Measurements from ENCODE around the gene CARS2.
A peak's percentile ranks its signal among the peaks of the same experiment; 100 is the strongest.
"Not testable (repeated sequence)": the region's sequence is repeated elsewhere in the genome, so short reads cannot be mapped to it uniquely, and the experiment has no call there.

The CARS2 gene

GRCh38 chr13:110634558-110634957 lies 71.4 kb downstream of the CARS2 start:
- H3K9me3 ChIP-seq (ENCODE audit: control insufficient read depth in 1 of 2, low read length in 2 of 2): no peaks in the 10 kb centered on the region
- no peak overlapping the region for H3K27ac ChIP-seq (ENCODE audit: low read length)
- H3K4me3 ChIP-seq (ENCODE audit: low read depth in 1 of 2, low read length in 2 of 2): no peak overlapping the region
- H3K4me1 ChIP-seq (ENCODE audit: control insufficient read depth in 1 of 2, insufficient read depth in 2 of 2, low read length in 2 of 2): peaks cover 0 to 21% of the 10 kb centered on the region in 2 donors
- peaks cover 53 to 55% of the 10 kb centered on the region in 2 donors for H3K36me3 ChIP-seq (ENCODE audit: control insufficient read depth in 1 of 2, insufficient read depth in 2 of 2, low read length in 2 of 2)
- no peaks in the 10 kb centered on the region for H3K27me3 ChIP-seq (ENCODE audit: low read depth, low read length)

- Histone ChIP-seq H3K4me1 (ENCODE audit: control insufficient read depth in 1 of 2, insufficient read depth in 2 of 2, low read length in 2 of 2) (peaks cover 0 to 29% of the 10 kb centered on the region in 2 donors), H3K27me3 (ENCODE audit: low read depth, low read length) (no peaks in the 10 kb centered on the region), H3K27ac (ENCODE audit: low read length) (no peak overlapping the region), H3K4me3 (ENCODE audit: low read depth in 1 of 2, low read length in 2 of 2) (no peak overlapping the region), H3K9me3 (ENCODE audit: control insufficient read depth in 1 of 2, low read length in 2 of 2) (no peaks in the 10 kb centered on the region), H3K36me3 (ENCODE audit: control insufficient read depth in 1 of 2, insufficient read depth in 2 of 2, low read length in 2 of 2) (peaks cover 45 to 47% of the 10 kb centered on the region in 2 donors)
These were observed 72.1 kb downstream of the CARS2 start for GRCh38 chr13:110633776-110634175.

GRCh38 chr13:110632255-110632654 lies 73.7 kb downstream of the CARS2 start:
- Histone ChIP-seq H3K4me1 (ENCODE audit: control insufficient read depth in 1 of 2, insufficient read depth in 2 of 2, low read length in 2 of 2) (peaks cover 0 to 41% of the 10 kb centered on the region in 2 donors), H3K36me3 (ENCODE audit: control insufficient read depth in 1 of 2, insufficient read depth in 2 of 2, low read length in 2 of 2) (peaks cover 37% of the 10 kb centered on the region in 2 donors)
- H3K4me3 ChIP-seq (ENCODE audit: low read depth in 1 of 2, low read length in 2 of 2); H3K27me3 ChIP-seq (ENCODE audit: low read depth, low read length); H3K27ac ChIP-seq (ENCODE audit: low read length); H3K9me3 ChIP-seq (ENCODE audit: control insufficient read depth in 1 of 2, low read length in 2 of 2): not testable (repeated sequence)

GRCh38 chr13:110630566-110631119 lies 75.3 kb downstream of the CARS2 start:
- Histone ChIP-seq H3K27me3 (ENCODE audit: low read depth, low read length) (no peaks in the 10 kb centered on the region), H3K27ac (ENCODE audit: low read length) (no peak overlapping the region), H3K36me3 (ENCODE audit: control insufficient read depth in 1 of 2, insufficient read depth in 2 of 2, low read length in 2 of 2) (peaks cover 22% of the 10 kb centered on the region in 2 donors), H3K9me3 (ENCODE audit: control insufficient read depth in 1 of 2, low read length in 2 of 2) (no peaks in the 10 kb centered on the region), H3K4me1 (ENCODE audit: control insufficient read depth in 1 of 2, insufficient read depth in 2 of 2, low read length in 2 of 2) (peaks cover 0 to 48% of the 10 kb centered on the region in 2 donors), H3K4me3 (ENCODE audit: low read depth in 1 of 2, low read length in 2 of 2) (no peak overlapping the region)

- H3K36me3 ChIP-seq (ENCODE audit: control insufficient read depth in 1 of 2, insufficient read depth in 2 of 2, low read length in 2 of 2): peaks cover 19 to 22% of the 10 kb centered on the region in 2 donors
These were observed 76.2 kb downstream of the CARS2 start for GRCh38 chr13:110629735-110630134.

GRCh38 chr13:110628952-110629701 lies 76.8 kb downstream of the CARS2 start:
- H3K36me3 ChIP-seq (ENCODE audit: control insufficient read depth in 1 of 2, insufficient read depth in 2 of 2, low read length in 2 of 2): peaks cover 17 to 19% of the 10 kb centered on the region in 2 donors
- H3K27ac ChIP-seq (ENCODE audit: low read length): peak overlapping the region; percentile 34
- H3K9me3 ChIP-seq (ENCODE audit: control insufficient read depth in 1 of 2, low read length in 2 of 2): no peaks in the 10 kb centered on the region
- no peaks in the 10 kb centered on the region for H3K27me3 ChIP-seq (ENCODE audit: low read depth, low read length)
- H3K4me3 ChIP-seq (ENCODE audit: low read depth in 1 of 2, low read length in 2 of 2): no peak overlapping the region
- H3K4me1 ChIP-seq (ENCODE audit: control insufficient read depth in 1 of 2, insufficient read depth in 2 of 2, low read length in 2 of 2): peaks cover 0 to 55% of the 10 kb centered on the region in 2 donors

More at GRCh38 chr13:110629735-110630134, 76.2 kb downstream of the CARS2 start:
- Histone ChIP-seq H3K27me3 (ENCODE audit: low read depth, low read length) (no peaks in the 10 kb centered on the region), H3K4me3 (ENCODE audit: low read depth in 1 of 2, low read length in 2 of 2) (no peak overlapping the region), H3K9me3 (ENCODE audit: control insufficient read depth in 1 of 2, low read length in 2 of 2) (no peaks in the 10 kb centered on the region), H3K4me1 (ENCODE audit: control insufficient read depth in 1 of 2, insufficient read depth in 2 of 2, low read length in 2 of 2) (peaks cover 0 to 55% of the 10 kb centered on the region in 2 donors), H3K27ac (ENCODE audit: low read length) (no peak overlapping the region)

GRCh38 chr13:110628477-110628793 lies 77.5 kb downstream of the CARS2 start:
- Histone ChIP-seq H3K9me3 (ENCODE audit: control insufficient read depth in 1 of 2, low read length in 2 of 2) (no peaks in the 10 kb centered on the region), H3K36me3 (ENCODE audit: control insufficient read depth in 1 of 2, insufficient read depth in 2 of 2, low read length in 2 of 2) (peaks cover 15 to 20% of the 10 kb centered on the region in 2 donors), H3K4me1 (ENCODE audit: control insufficient read depth in 1 of 2, insufficient read depth in 2 of 2, low read length in 2 of 2) (peaks cover 0 to 55% of the 10 kb centered on the region in 2 donors), H3K4me3 (ENCODE audit: low read depth in 1 of 2, low read length in 2 of 2) (no peak overlapping the region), H3K27ac (ENCODE audit: low read length) (peak overlapping the region; percentile 34), H3K27me3 (ENCODE audit: low read depth, low read length) (no peaks in the 10 kb centered on the region)

- Histone ChIP-seq H3K4me1 (ENCODE audit: control insufficient read depth in 1 of 2, insufficient read depth in 2 of 2, low read length in 2 of 2) (peaks cover 0 to 55% of the 10 kb centered on the region in 2 donors), H3K36me3 (ENCODE audit: control insufficient read depth in 1 of 2, insufficient read depth in 2 of 2, low read length in 2 of 2) (peaks cover 16 to 25% of the 10 kb centered on the region in 2 donors), H3K4me3 (ENCODE audit: low read depth in 1 of 2, low read length in 2 of 2) (no peak overlapping the region), H3K27me3 (ENCODE audit: low read depth, low read length) (no peaks in the 10 kb centered on the region), H3K27ac (ENCODE audit: low read length) (peak overlapping the region; percentile 14), H3K9me3 (ENCODE audit: control insufficient read depth in 1 of 2, low read length in 2 of 2) (no peaks in the 10 kb centered on the region)
These were observed 78.0 kb downstream of the CARS2 start for GRCh38 chr13:110627761-110628476.

GRCh38 chr13:110627351-110627750 lies 78.6 kb downstream of the CARS2 start:
- no peak overlapping the region for H3K4me3 ChIP-seq (ENCODE audit: low read depth in 1 of 2, low read length in 2 of 2)
- no peaks in the 10 kb centered on the region for H3K27me3 ChIP-seq (ENCODE audit: low read depth, low read length)
- peaks cover 0 to 61% of the 10 kb centered on the region in 2 donors for H3K4me1 ChIP-seq (ENCODE audit: control insufficient read depth in 1 of 2, insufficient read depth in 2 of 2, low read length in 2 of 2)
- H3K9me3 ChIP-seq (ENCODE audit: control insufficient read depth in 1 of 2, low read length in 2 of 2): no peaks in the 10 kb centered on the region
- H3K36me3 ChIP-seq (ENCODE audit: control insufficient read depth in 1 of 2, insufficient read depth in 2 of 2, low read length in 2 of 2): peaks cover 22 to 31% of the 10 kb centered on the region in 2 donors
- H3K27ac ChIP-seq (ENCODE audit: low read length): no peak overlapping the region

- Histone ChIP-seq H3K36me3 (ENCODE audit: control insufficient read depth in 1 of 2, insufficient read depth in 2 of 2, low read length in 2 of 2) (peaks cover 24 to 31% of the 10 kb centered on the region in 2 donors), H3K4me3 (ENCODE audit: low read depth in 1 of 2, low read length in 2 of 2) (no peak overlapping the region), H3K9me3 (ENCODE audit: control insufficient read depth in 1 of 2, low read length in 2 of 2) (no peaks in the 10 kb centered on the region), H3K27ac (ENCODE audit: low read length) (no peak overlapping the region), H3K4me1 (ENCODE audit: control insufficient read depth in 1 of 2, insufficient read depth in 2 of 2, low read length in 2 of 2) (peaks cover 0 to 60% of the 10 kb centered on the region in 2 donors), H3K27me3 (ENCODE audit: low read depth, low read length) (no peaks in the 10 kb centered on the region)
These were observed 79.4 kb downstream of the CARS2 start for GRCh38 chr13:110626521-110626920.

GRCh38 chr13:110625771-110626321 lies 80.1 kb downstream of the CARS2 start:
- Histone ChIP-seq H3K36me3 (ENCODE audit: control insufficient read depth in 1 of 2, insufficient read depth in 2 of 2, low read length in 2 of 2) (peaks cover 24 to 31% of the 10 kb centered on the region in 2 donors), H3K4me3 (ENCODE audit: low read depth in 1 of 2, low read length in 2 of 2) (no peak overlapping the region), H3K27me3 (ENCODE audit: low read depth, low read length) (no peaks in the 10 kb centered on the region), H3K4me1 (ENCODE audit: control insufficient read depth in 1 of 2, insufficient read depth in 2 of 2, low read length in 2 of 2) (peaks cover 5 to 55% of the 10 kb centered on the region in 2 donors), H3K9me3 (ENCODE audit: control insufficient read depth in 1 of 2, low read length in 2 of 2) (no peaks in the 10 kb centered on the region), H3K27ac (ENCODE audit: low read length) (peak overlapping the region; percentile 37)
